H1 (cell line): ENCODE results near the gene MTMR6. TPM values are rescaled to one million over a fixed set of nuclear protein-coding genes. Genes with fewer than 3 reads are reported as not detected.

Source experiments
- BCL11A ChIP-seq, 2 experiments: IDR thresholded peaks; one replicate each; pipeline ENCODE4 v1.6.1; 2011; ENCODE audit warnings: low read depth in 2 of 2, low read length in 2 of 2, mild to moderate bottlenecking in 2 of 2
- BRCA1 ChIP-seq: IDR thresholded peaks from 2 replicates; pipeline ENCODE4 v1.6.1; 2012; ENCODE audit warnings: low read depth, low read length, improper control_type of control experiment
- CHD7 ChIP-seq: fragments of 300-600 bp; sonication (generic); IDR thresholded peaks from 2 replicates; pipeline ENCODE4 v1.7.1; 2012; ENCODE audit warnings: low read length, moderate library complexity, mild to moderate bottlenecking, inconsistent platforms; ENCODE audit not compliant: insufficient replicate concordance
- CTBP2 ChIP-seq: IDR thresholded peaks from 2 replicates; pipeline ENCODE4 v1.7.0; 2011; ENCODE audit warnings: borderline replicate concordance, mild to moderate bottlenecking, moderate library complexity, mixed read lengths, low read length; ENCODE audit not compliant: insufficient read depth, insufficient read length
- FOSL1 ChIP-seq: IDR thresholded peaks from 2 replicates; pipeline ENCODE4 v1.6.1; 2011; ENCODE audit warnings: mild to moderate bottlenecking, low read depth, low read length, moderate library complexity; ENCODE audit not compliant: insufficient read depth
- KDM5A ChIP-seq: fragments of 200-600 bp; IDR thresholded peaks from 2 replicates; pipeline ENCODE4 v1.7.1; 2012; ENCODE audit warnings: mild to moderate bottlenecking, low read length, inconsistent platforms, mixed read lengths
- POLR2AphosphoS5 ChIP-seq: IDR thresholded peaks from 2 replicates; pipeline ENCODE4 v1.6.1; 2011; ENCODE audit warnings: low read depth, low read length
- RAD21 ChIP-seq, 2 experiments: IDR thresholded peaks in 1 of 2; conservative IDR thresholded peaks in 1 of 2; 2 replicates each; pipeline ENCODE4 v1.6.1; 2011; ENCODE audit warnings: low read depth in 2 of 2, low read length in 2 of 2, improper control_type of control experiment in 1 of 2, inconsistent platforms in 1 of 2, mild to moderate bottlenecking in 1 of 2, moderate library complexity in 1 of 2
- SP1 ChIP-seq: IDR thresholded peaks from 2 replicates; pipeline ENCODE4 v1.6.1; 2011; ENCODE audit warnings: low read depth, low read length
- SUZ12 ChIP-seq: fragments of 200-600 bp; sonication (generic); IDR thresholded peaks from 2 replicates; pipeline ENCODE4 v1.6.1; 2012; ENCODE audit warnings: mild to moderate bottlenecking, inconsistent platforms, low read length, moderate library complexity, mixed read lengths
- TBP ChIP-seq: IDR thresholded peaks from 2 replicates; pipeline ENCODE4 v1.6.1; 2011; ENCODE audit warnings: low read depth, low read length, improper control_type of control experiment
- TEAD4 ChIP-seq: IDR thresholded peaks from 2 replicates; pipeline ENCODE4 v1.6.1; 2012; ENCODE audit warnings: low read depth, low read length, inconsistent platforms, mixed read lengths
- YY1 ChIP-seq: IDR thresholded peaks from 2 replicates; pipeline ENCODE4 v1.6.1; 2011; ENCODE audit warnings: low read depth, mild to moderate bottlenecking, low read length
- polyA plus RNA-seq, 7 experiments: library from polyadenylated mRNA; depleted of rRNA in 3 of 7; stranded (reverse) in 5 of 7; unstranded in 2 of 7; fragments of >200 nt in 5 of 7; fragments of 200-250 nt in 2 of 7; gene quantifications; 1 replicate in 5 of 7; 2 replicates in 1 of 7; 4 replicates in 1 of 7; pipeline versions ENCODE4 v1.2.1 to v1.2.3, GENCODE V29; 2011 to 2013; ENCODE audit warnings: missing spikeins in 2 of 7, mixed read lengths in 2 of 7
- total RNA-seq: library from RNA; stranded (reverse); fragmentation: NEBNext Ultra II Directional; extraction: Animal tissue kit (Norgen Biotek cat#: 25700); gene quantifications from 2 replicates; pipeline ENCODE4 v1.2.1, GENCODE V29; 2021

MTMR6 gene
- total and polyA plus RNA-seq, 2 of the 8 experiments (the other 6 are each of a cell fraction or from before 2014, with no cell fraction given): 2.1 to 8.4 TPM

- TF ChIP-seq CHD7: no peak
- no peak for TF ChIP-seq FOSL1
- no peak for TF ChIP-seq RAD21 (IDR thresholded peaks at IDR 0.05 in 1 of 2, conservative IDR thresholded peaks at IDR 0.05 in 1 of 2; ENCODE audit: low read depth in 2 of 2, low read length in 2 of 2)
- TF ChIP-seq TBP: no peak
- no peak for TF ChIP-seq YY1
- TF ChIP-seq CTBP2: no peak
- no peak for TF ChIP-seq TEAD4
- TF ChIP-seq BCL11A (IDR thresholded peaks at IDR 0.05; ENCODE audit: low read depth in 2 of 2, low read length in 2 of 2): no peak
- no peak for TF ChIP-seq BRCA1
- TF ChIP-seq SUZ12: no peak
- TF ChIP-seq SP1: no peak
- no peak for TF ChIP-seq KDM5A
- TF ChIP-seq POLR2AphosphoS5: no peak
Observed at GRCh38 chr13:25288966-25289365, 1.7 kb upstream of the MTMR6 start (continued).
